IPS DF 4.7 (cell line): Measurements from ENCODE around the gene DCP2.

ENCODE experiments used
- DNase-seq: peaks from one replicate; pipeline ENCODE4 v3.0.0-alpha.2; 2013; ENCODE audit warnings: low spot score; ENCODE audit errors: extremely low read depth

The DCP2 gene

DNA sequence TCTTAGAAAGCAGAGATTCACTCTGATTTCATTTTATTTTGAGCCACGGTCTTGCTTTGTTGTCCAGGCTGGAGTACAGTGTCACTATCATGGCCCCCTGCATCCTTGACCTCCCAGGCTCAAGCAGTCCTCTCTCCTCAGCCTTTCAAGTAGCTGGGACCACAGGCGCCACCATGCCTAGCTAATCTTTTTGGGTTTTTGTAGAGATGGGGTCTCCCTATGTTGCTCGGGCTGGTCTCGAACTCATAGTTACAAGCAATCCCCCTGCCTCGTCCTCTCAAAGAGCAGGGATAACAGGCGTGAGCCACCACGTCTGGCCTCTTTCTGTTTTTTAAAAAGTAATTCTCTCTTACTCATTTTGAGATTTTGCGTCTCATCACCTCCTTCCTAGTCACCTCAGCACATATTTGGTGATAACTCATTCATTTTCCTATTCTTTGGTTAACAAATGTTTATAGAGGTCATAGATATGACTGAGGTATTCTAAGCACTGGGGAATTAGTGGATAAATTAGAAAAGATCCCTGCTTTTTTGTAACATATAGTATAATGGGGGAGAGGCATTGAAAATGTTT is 10.8 kb upstream of the DCP2 start:
- DNase-seq = no peak

DNA sequence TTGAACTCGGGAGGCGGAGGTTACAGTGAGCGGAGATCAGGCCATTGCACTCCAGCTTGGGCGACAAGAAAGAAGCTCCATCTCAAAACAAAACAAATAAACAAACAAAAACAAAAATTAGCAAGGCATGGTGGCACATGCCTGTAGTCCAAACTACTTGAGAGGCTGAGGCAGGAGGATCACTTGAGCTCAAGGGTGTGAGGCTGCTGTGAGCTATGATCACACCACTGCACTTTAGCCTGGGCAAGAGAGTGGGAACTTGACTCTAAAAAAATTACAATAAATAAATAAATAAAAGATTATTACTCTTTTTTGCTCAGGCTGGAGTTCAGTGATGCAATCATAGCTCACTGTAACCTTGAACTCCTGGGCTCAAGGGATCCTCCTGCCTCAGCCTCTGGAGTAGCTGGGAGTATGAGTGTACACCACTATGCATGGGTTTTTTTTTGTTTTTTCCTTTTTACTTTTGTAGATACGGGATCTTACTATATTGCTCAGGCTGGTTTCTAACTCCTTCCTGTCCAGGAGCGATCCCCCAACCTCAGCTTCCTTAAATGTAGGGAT is 9.0 kb upstream of the DCP2 start:
- DNase-seq = no peak

- DNase-seq = no peak
Measured at GRCh38 chr5:112968411-112969106, 8.0 kb upstream of the DCP2 start.

DNA sequence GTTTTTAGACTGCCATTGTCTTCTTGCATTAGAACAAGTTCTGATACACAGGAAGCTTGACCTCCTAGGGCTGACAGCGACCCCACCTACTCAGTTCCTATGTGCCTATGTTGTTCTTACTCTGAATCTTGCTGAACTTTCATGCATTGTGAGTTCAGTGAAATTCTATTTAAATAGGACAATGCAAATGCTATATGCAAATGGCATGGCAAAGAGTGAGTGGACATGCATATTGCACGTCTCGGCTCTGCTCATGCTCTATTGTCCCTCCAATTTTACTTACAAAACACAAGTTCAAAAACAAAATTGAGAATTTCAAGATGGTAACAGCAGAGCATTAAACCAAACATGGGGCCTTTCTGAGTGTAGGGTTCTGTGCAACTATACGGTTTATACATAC is 5.3 kb upstream of the DCP2 start:
- no peak for DNase-seq

- DNase-seq = no peak
Measured at GRCh38 chr5:112973036-112973435, 3.6 kb upstream of the DCP2 start.

DNA sequence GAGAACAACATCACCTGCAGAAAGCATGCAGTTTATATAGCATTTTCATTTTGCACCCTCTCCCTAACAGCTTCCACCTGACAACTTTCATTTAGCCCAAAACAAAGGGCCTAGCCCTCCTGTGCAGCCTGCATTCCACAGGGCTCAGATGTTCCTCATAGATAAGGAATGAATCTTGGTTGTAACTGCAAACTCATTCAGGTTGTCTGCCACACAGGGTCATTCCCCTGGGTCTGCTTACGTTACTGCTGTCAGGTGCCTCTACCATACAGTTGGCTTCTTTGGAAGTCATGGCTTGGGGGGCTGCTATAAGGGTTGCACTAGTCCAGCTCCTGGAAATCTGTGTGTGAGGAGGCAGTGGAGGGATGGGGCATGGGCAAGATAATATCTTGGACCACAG is 2.7 kb upstream of the DCP2 start:
- DNase-seq = no peak

DNA sequence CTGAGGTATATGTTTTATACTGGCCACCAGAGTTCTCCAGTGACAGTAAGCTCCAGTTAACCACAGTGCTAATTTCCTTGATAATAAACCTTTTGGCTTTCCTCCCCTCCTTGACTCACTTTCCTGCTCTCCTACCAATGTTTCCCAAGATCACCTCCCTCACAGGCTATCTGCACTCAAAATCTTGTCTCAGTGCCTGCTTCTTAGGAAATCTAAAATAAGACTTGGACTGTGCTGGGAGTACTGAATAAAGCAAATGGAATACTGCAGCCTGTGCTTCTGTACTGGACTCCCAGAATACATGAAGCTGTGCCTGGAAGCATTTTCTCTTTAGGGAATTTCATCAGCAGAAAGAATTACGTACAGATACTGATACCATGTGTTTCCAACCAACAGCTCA is 1.7 kb upstream of the DCP2 start:
- DNase-seq = no peak

DNA sequence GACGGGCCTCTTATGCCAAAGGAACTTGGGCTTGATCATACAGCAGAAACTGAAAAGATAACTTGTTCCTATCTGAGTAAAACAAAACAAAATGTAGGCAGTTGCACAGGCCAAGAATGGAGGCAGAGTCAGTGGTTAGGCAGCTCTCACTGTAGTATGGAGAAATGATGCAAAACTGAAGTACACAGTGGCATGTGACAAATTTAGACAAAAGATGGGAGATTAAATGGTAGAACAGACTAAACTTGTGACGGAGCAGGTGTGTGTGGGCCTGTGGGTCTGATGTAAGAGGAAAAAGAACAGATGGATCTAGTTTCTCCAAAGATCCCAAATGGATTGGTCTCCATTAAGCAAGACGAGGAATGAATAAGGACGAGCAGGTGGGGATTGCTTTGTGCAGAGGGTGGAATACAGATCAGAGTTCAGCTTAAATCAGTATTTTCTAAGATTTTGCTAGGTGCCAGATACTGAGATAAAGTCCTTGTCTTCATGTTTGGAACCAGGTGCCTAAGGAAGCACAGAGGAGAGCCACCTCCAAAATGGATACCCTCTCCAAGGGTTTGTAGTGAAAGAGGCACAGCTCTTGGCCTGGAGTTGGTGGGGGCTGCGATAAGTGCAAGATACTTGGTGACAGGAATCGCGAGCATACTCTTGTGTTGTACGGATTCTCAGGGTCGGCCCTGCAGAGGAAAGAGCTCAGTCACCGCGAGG is 722 bp upstream of the DCP2 start:
- no peak for DNase-seq

DNA sequence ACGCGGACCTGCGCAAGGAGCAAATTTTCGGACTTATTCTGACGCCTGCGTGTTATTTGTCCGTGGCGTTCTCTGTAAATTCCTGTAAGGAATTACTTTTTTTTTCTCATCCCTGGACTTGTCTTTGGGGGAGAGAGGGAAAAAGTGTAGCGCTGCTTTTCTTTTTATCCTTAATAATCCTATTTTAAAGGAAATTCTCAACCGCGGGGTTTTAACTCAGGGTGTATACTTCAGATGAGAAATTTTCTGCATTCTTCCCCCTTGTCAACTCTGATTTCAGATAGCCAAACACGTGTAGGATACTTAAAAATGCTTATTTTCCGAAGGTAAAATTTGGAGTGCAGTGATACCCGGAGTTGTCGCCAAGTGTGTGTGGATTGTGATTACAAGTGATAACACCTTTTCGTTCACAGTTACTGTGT is 853 bp downstream of the DCP2 start:
- no peak for DNase-seq

GRCh38 chr5:112978836-112979235 is 2.2 kb downstream of the DCP2 start:
- no peak for DNase-seq

DNA sequence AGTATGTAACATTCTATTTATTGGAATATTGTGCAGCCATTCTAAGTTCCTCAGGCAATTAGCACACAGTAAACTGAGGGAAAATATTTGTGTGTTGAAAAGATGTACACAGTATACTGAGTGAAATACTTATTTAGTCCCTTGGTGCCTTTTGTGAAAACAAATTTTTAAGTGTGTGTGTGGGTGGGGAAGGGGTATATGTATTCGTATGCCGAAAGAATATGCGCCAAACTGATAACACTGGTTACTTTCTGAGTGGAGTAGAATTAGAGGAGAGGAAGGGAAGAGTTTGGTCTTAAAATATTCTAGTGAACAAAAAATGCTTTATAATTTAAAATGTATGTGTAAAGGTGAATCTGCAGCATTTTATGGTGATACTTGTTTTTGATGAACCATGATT is 3.1 kb downstream of the DCP2 start:
- DNase-seq = no peak

DNA sequence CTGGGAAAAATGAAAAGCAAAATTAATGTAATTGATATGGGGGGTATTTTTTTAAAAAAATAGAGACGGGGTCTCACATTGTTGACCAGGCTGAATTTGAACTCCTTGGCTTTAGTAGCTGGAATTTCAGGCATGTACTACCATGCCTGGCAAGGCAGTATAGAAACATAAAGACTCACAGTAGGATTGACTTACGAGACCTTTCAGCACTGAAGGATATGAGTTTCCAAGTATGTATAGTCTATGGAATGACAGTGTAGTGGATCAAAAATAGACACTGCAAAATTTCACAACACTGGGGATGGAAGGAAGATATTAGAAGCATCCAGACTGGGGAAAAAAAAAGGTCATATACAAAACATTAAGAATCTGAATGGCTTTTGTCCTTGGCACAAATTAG is 6.8 kb downstream of the DCP2 start:
- DNase-seq = no peak

GRCh38 chr5:112986224-112986623 is 9.6 kb downstream of the DCP2 start:
- DNase-seq = no peak

GRCh38 chr5:112995764-112996618 is 19.4 kb downstream of the DCP2 start:
- DNase-seq = no peak

GRCh38 chr5:112996830-112997374 is 20.3 kb downstream of the DCP2 start:
- no peak for DNase-seq

DNA sequence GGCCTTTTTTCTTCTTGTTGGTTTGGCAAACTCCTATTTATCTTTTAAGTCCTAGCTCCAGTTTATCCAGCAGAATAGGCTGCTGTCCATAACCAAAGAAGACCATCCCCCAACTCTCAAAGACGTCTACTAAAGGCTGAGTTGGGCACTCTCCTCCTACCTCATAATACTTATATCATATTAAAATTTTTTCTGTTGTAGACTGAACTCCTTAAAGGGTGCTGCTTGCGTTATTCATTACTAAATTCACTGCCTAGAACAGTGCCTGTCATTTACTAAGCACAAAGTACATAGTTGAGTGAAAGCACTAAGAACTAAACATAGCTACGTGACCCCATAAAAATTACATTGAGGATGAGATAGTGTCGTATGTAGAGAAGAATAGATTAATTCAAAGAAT is 21.7 kb downstream of the DCP2 start:
- no peak for DNase-seq

GRCh38 chr5:113000466-113000865 is 23.9 kb downstream of the DCP2 start:
- DNase-seq = no peak

DNA sequence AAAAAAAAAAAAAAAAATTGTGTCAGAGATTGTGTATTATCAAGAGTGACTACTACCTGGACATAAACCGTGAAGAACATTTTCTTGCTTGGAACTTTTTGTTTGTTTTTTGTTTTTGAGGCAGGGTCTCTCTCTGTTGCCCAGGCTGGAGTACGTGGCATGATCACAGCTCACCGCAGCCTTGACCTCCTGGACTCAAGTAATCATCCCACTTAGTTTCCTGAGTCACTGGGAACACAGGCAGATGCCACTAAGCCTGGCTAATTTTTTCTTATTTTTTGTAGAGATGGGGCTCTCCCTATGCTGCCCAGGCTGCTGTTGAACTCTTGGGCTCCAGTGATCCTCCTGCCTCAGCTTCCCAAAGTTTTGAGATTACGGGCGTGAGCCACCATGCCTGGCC is 25.8 kb downstream of the DCP2 start:
- DNase-seq = no peak

DNA sequence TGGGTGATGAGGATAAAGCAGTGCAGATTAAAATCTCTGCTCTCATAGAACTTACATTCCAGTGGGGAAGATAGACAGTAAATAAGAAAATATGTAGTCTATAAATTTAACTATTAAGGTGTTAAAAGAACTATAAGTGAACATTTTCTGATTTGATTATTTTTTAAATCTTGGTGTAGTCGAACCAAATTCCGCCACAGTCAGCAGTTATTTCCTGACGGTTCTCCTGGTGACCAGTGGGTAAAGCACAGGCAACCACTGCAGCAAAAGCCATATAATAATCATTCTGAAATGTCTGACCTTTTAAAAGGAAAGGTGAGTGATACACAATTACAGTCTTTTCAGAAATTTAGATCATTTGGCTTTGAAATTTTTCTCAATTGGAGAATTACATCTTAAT is 27.2 kb downstream of the DCP2 start:
- no peak for DNase-seq

GRCh38 chr5:113005454-113005853 is 28.9 kb downstream of the DCP2 start:
- DNase-seq = no peak

DNA sequence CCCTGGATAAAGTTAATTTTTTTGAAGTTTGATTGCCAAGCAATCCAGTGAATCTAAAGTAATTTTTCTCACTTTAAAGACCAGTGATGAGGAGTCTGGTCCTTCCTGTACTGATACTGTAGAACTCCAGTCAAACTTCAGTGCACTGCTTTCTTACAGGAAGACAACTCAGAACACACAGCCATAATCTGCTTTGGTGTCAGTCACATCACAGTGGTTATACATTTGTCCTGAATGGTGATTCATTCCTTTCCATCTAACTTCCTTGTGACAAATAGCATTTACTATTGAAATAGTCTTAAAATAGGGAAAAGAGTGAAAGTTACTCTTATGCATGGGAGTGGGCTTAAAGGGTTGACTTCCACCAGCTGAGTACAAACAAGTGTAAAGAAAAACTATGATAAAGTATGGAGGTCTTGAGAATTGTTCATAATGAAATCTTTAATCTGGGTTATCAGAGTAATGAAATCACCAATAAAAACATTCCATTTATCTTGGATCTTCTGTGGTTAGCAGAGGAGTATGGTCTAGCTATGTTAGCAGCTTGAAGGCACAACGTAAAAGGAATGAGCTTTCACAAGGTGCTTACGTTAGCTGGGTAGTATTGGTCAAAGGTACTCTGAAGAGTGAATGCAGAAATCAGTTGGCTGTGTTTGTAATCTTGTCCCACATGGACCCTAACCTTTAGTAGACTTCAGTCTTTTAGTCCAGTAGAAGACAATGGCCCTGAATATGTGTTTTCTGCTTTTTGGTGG is 41.5 kb downstream of the DCP2 start:
- no peak for DNase-seq
